Muscle layer of duodenum (tissue), 2 donors: ENCODE measurements around the gene SCARF2.
"Not testable (repeated sequence)": the region's sequence is repeated elsewhere in the genome, so short reads cannot be mapped to it uniquely, and the experiment has no call there.

Source experiments
- H3K27ac ChIP-seq: one replicate; pipeline ENCODE4 v1.7.0; 2013; ENCODE audit warnings: mild to moderate bottlenecking, low read length
- H3K27me3 ChIP-seq: one replicate; pipeline ENCODE4 v1.7.0; 2013; ENCODE audit warnings: low read depth, mild to moderate bottlenecking, control low read depth, low read length
- H3K36me3 ChIP-seq, 2 donors: one replicate each; pipeline ENCODE4 v1.7.0; 2013; ENCODE audit warnings: low read length in 2 of 2, control low read depth in 1 of 2, mild to moderate bottlenecking in 1 of 2; ENCODE audit not compliant: insufficient read depth in 2 of 2, control insufficient read depth in 1 of 2
- H3K4me1 ChIP-seq, 2 donors: one replicate each; pipeline ENCODE4 v1.7.0; 2013; ENCODE audit warnings: low read length in 2 of 2, mild to moderate bottlenecking in 2 of 2, control low read depth in 1 of 2, moderate library complexity in 1 of 2; ENCODE audit not compliant: insufficient read depth in 2 of 2, control insufficient read depth in 1 of 2
- H3K4me3 ChIP-seq, 2 donors: one replicate each; pipeline ENCODE4 v1.7.0; 2013; ENCODE audit warnings: low read length in 2 of 2, low read depth in 1 of 2, mild to moderate bottlenecking in 1 of 2
- H3K9me3 ChIP-seq, 2 donors: one replicate each; pipeline ENCODE4 v1.7.0; 2013; ENCODE audit warnings: low read length in 2 of 2, control low read depth in 1 of 2, mild to moderate bottlenecking in 1 of 2; ENCODE audit not compliant: control insufficient read depth in 1 of 2
- donor health status: healthy.

Gene SCARF2

GRCh38 chr22:20413217-20414058 lies 24.2 kb downstream of the SCARF2 start:
- H3K4me1 ChIP-seq = peaks cover 0 to 5% of the 10 kb centered on the region in 2 donors
- no peaks in the 10 kb centered on the region for H3K9me3 ChIP-seq
- no peaks in the 10 kb centered on the region for H3K27me3 ChIP-seq
- no peaks in the 10 kb centered on the region for H3K36me3 ChIP-seq
- no peak overlapping the region for H3K27ac ChIP-seq
- no peak overlapping the region for H3K4me3 ChIP-seq

- H3K9me3 ChIP-seq = no peaks in the 10 kb centered on the region
- H3K36me3 ChIP-seq = peaks cover 0 to 3% of the 10 kb centered on the region in 2 donors
- no peak overlapping the region for H3K4me3 ChIP-seq
- no peaks in the 10 kb centered on the region for H3K4me1 ChIP-seq
- H3K27ac ChIP-seq = no peak overlapping the region
- H3K27me3 ChIP-seq = no peaks in the 10 kb centered on the region
These were observed 25.0 kb downstream of the SCARF2 start for GRCh38 chr22:20412474-20413216.

DNA sequence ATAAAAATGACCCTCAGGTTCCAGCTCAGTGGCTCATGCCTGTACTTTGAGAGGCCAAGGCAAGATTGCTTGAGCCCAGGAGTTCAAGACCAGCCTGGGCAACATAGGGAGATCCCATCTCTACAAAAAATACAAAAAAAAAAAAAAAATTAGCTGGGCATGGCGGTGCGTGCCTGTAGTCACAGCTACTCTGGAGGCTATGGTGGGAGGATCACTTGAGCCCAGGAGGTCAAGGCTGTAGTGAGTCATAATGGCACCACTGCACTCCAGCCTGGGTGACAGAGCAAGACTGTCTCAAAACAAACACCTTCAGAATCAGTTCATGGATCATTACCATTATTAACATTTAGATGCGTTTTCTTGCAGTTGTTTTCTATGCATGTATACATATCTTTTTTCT lies 28.2 kb downstream of the SCARF2 start:
- not testable (repeated sequence) for H3K4me1 ChIP-seq, H3K27me3 ChIP-seq, H3K9me3 ChIP-seq, H3K4me3 ChIP-seq, H3K27ac ChIP-seq
- H3K36me3 ChIP-seq = peaks cover 0 to 32% of the 10 kb centered on the region in 2 donors

DNA sequence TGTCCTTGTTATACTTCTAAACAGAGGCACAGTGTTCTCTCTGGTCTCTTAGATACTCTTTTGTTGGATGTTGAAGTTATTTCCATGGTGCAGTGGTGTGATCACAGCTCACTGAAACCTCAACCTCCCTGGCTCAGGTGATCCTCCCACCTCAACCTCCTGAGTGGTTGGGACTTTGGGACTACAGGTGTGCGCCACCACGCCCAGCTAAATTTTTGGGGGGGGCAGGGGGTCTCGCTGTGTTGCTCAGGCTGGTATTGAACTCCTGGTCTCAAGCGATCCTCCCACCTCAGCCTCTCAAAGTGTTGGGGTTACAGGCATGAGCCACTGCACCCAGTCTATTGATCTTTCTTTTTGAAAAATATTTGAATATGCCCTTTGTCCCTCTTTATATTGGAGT lies 28.7 kb downstream of the SCARF2 start:
- H3K9me3 ChIP-seq = no peaks in the 10 kb centered on the region
- H3K36me3 ChIP-seq = peaks cover 0 to 32% of the 10 kb centered on the region in 2 donors
- no peaks in the 10 kb centered on the region for H3K27me3 ChIP-seq
- no peak overlapping the region for H3K27ac ChIP-seq
- no peak overlapping the region for H3K4me3 ChIP-seq
- no peaks in the 10 kb centered on the region for H3K4me1 ChIP-seq

GRCh38 chr22:20407829-20408228 lies 29.8 kb downstream of the SCARF2 start:
- Histone ChIP-seq H3K4me1 (no peaks in the 10 kb centered on the region), H3K27me3 (no peaks in the 10 kb centered on the region), H3K4me3 (no peak overlapping the region), H3K27ac (no peak overlapping the region), H3K36me3 (peaks cover 0 to 38% of the 10 kb centered on the region in 2 donors), H3K9me3 (no peaks in the 10 kb centered on the region)

- H3K36me3 ChIP-seq = peaks cover 0 to 38% of the 10 kb centered on the region in 2 donors
- H3K4me3 ChIP-seq = no peak overlapping the region
- no peaks in the 10 kb centered on the region for H3K9me3 ChIP-seq
- H3K27me3 ChIP-seq = no peaks in the 10 kb centered on the region
- H3K4me1 ChIP-seq = no peaks in the 10 kb centered on the region
- H3K27ac ChIP-seq = no peak overlapping the region
These were observed 30.8 kb downstream of the SCARF2 start for GRCh38 chr22:20406686-20407408.

DNA sequence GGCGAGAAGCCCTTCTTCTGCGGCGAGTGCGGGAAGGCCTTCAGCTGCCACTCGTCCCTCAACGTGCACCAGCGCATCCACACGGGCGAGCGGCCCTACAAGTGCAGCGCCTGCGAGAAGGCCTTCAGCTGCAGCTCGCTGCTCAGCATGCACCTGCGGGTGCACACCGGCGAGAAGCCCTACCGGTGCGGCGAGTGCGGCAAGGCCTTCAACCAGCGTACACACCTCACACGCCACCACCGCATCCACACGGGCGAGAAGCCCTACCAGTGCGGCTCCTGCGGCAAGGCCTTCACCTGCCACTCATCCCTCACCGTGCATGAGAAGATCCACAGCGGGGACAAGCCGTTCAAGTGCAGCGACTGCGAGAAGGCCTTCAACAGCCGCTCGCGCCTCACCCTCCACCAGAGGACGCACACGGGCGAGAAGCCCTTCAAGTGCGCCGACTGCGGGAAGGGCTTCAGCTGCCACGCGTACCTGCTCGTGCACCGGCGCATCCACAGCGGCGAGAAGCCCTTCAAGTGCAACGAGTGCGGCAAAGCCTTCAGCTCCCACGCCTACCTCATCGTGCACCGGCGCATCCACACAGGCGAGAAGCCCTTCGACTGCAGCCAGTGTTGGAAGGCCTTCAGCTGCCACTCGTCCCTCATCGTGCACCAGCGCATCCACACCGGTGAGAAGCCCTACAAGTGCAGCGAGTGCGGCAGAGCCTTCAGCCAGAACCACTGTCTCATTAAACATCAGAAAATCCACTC lies 31.5 kb downstream of the SCARF2 start:
- Histone ChIP-seq H3K4me3 (no peak overlapping the region), H3K27me3 (no peaks in the 10 kb centered on the region), H3K36me3 (peaks cover 0 to 45% of the 10 kb centered on the region in 2 donors), H3K4me1 (no peaks in the 10 kb centered on the region), H3K9me3 (no peaks in the 10 kb centered on the region), H3K27ac (no peak overlapping the region)

DNA sequence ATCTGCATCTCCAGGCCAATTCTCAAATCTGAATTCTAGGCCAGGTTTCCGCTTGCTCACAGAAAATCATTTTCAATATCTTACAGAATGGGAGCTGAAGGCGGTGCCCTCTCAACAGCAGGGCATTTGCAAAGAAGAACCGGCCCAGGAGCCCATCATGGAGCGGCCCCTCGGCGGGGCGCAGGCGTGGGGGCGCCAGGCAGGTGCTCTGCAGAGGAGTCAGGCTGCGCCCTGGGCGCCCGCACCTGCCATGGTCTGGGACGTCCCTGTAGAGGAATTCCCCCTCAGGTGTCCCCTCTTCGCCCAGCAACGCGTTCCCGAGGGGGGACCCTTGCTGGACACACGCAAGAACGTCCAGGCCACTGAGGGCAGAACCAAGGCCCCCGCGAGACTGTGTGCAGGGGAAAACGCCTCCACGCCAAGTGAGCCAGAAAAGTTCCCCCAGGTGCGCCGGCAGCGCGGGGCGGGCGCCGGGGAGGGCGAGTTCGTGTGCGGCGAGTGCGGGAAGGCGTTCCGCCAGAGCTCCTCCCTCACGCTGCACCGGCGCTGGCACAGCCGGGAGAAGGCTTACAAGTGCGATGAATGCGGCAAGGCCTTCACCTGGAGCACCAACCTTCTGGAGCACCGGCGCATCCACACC lies 32.2 kb downstream of the SCARF2 start:
- H3K4me3 ChIP-seq = no peak overlapping the region
- H3K36me3 ChIP-seq = peaks cover 0 to 47% of the 10 kb centered on the region in 2 donors
- H3K27ac ChIP-seq = no peak overlapping the region
- H3K27me3 ChIP-seq = no peaks in the 10 kb centered on the region
- no peaks in the 10 kb centered on the region for H3K9me3 ChIP-seq
- no peaks in the 10 kb centered on the region for H3K4me1 ChIP-seq

DNA sequence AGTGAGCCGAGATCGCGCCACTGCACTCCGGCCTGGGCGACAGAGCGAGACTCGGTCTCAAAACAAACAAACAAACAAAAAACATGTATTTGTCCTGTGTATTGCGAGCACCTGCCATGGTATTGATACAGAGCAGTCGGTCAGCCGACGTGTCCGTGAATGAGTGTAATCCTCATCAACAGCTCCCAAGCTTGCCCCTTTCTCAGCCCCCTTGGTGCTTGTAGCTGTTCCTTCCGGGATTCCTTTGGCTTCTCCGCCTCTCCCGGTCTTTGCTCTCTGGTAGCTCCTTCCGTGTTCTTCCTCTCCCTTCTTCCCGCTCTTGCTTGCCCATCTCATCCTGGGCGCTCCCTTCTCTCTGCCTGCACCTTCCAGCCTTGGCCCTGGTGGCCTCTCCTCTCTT lies 32.7 kb downstream of the SCARF2 start:
- Histone ChIP-seq H3K36me3 (peaks cover 0 to 47% of the 10 kb centered on the region in 2 donors), H3K9me3 (no peaks in the 10 kb centered on the region), H3K4me1 (no peaks in the 10 kb centered on the region), H3K27ac (no peak overlapping the region), H3K27me3 (no peaks in the 10 kb centered on the region), H3K4me3 (no peak overlapping the region)

GRCh38 chr22:20403779-20404140 lies 33.9 kb downstream of the SCARF2 start:
- no peak overlapping the region for H3K4me3 ChIP-seq
- no peaks in the 10 kb centered on the region for H3K9me3 ChIP-seq
- H3K27me3 ChIP-seq = no peaks in the 10 kb centered on the region
- H3K36me3 ChIP-seq = peaks cover 0 to 47% of the 10 kb centered on the region in 2 donors
- H3K4me1 ChIP-seq = no peaks in the 10 kb centered on the region
- H3K27ac ChIP-seq = no peak overlapping the region
